CD14-positive monocyte (primary cell): ENCODE results near the gene LSM5. TPM values are rescaled to one million over a fixed set of nuclear protein-coding genes. Genes with fewer than 3 reads are reported as not detected.

Experiments used
- DNase-seq, 3 donors: peaks; one replicate each; pipeline ENCODE4 v3.0.0-alpha.2; 2011 to 2022
- H2AFZ ChIP-seq: 2 replicates; pipeline ENCODE4 v1.6.0; 2012; ENCODE audit warnings: mild to moderate bottlenecking, low read depth, low read length, inconsistent platforms; ENCODE audit not compliant: insufficient read depth, poor library complexity, severe bottlenecking
- H3K27ac ChIP-seq, 2 donors: 1 replicate in 1 of 2; 2 replicates in 1 of 2; pipeline ENCODE4 v1.5.1; 2012 to 2013; ENCODE audit warnings: low read length in 2 of 2, control low read depth in 1 of 2, inconsistent platforms in 1 of 2, low read depth in 1 of 2, mild to moderate bottlenecking in 1 of 2
- H3K27me3 ChIP-seq, 2 donors: one replicate each; pipeline versions ENCODE4 v1.6.0 to v1.6.1; 2011 to 2013; ENCODE audit warnings: low read length in 2 of 2; ENCODE audit not compliant: control insufficient read depth in 2 of 2, insufficient read depth in 2 of 2
- H3K36me3 ChIP-seq, 2 donors: replicated peaks in 1 of 2; 1 replicate in 1 of 2; 2 replicates in 1 of 2; pipeline versions ENCODE4 v1.5.1 to v1.6.1; 2012 to 2013; ENCODE audit warnings: low read length in 2 of 2, control low read depth in 1 of 2, inconsistent platforms in 1 of 2, mild to moderate bottlenecking in 1 of 2; ENCODE audit not compliant: insufficient read depth in 2 of 2, control insufficient read depth in 1 of 2
- H3K4me1 ChIP-seq, 2 donors: 1 replicate in 1 of 2; 2 replicates in 1 of 2; pipeline versions ENCODE4 v1.5.1 to v1.6.1; 2012 to 2013; ENCODE audit warnings: low read length in 2 of 2, control low read depth in 1 of 2, inconsistent platforms in 1 of 2, mild to moderate bottlenecking in 1 of 2, moderate library complexity in 1 of 2; ENCODE audit not compliant: insufficient read depth in 2 of 2, control insufficient read depth in 1 of 2
- H3K4me2 ChIP-seq: replicated peaks from 2 replicates; pipeline ENCODE3; 2012; ENCODE audit warnings: low read length, moderate library complexity, mild to moderate bottlenecking; ENCODE audit not compliant: poor library complexity, severe bottlenecking; ENCODE audit errors: extremely low read depth
- H3K4me3 ChIP-seq, 3 experiments: fragments of 200-600 bp in 1 of 3; sonication (generic) in 1 of 3; replicated peaks in 1 of 3; 1 replicate in 2 of 3; 2 replicates in 1 of 3; pipeline ENCODE4 v1.5.1; 2011 to 2013; ENCODE audit warnings: low read length in 3 of 3, mild to moderate bottlenecking in 3 of 3, control low read depth in 2 of 3, low read depth in 2 of 3, inconsistent platforms in 1 of 3, moderate library complexity in 1 of 3
- H3K79me2 ChIP-seq: 2 replicates; pipeline ENCODE4 v1.6.0; 2012; ENCODE audit warnings: mild to moderate bottlenecking, control low read depth, inconsistent platforms, low read length, moderate library complexity; ENCODE audit not compliant: insufficient read depth
- H3K9ac ChIP-seq: 2 replicates; pipeline ENCODE4 v1.6.0; 2017; ENCODE audit warnings: low read length, mild to moderate bottlenecking; ENCODE audit not compliant: insufficient read depth, poor library complexity, severe bottlenecking
- H3K9me3 ChIP-seq, 2 donors: replicated peaks in 1 of 2; 1 replicate in 1 of 2; 2 replicates in 1 of 2; pipeline versions ENCODE4 v1.5.1 to v1.6.1; 2012 to 2013; ENCODE audit warnings: low read length in 2 of 2, control low read depth in 1 of 2; ENCODE audit not compliant: control insufficient read depth in 1 of 2, insufficient read depth in 1 of 2
- H4K20me1 ChIP-seq: 2 replicates; pipeline ENCODE4 v1.6.0; 2012; ENCODE audit warnings: mild to moderate bottlenecking, low read length, control low read depth, moderate library complexity; ENCODE audit not compliant: insufficient read depth
- H3K27ac Mint-ChIP-seq, 7 donors: one replicate each; pipeline ENCODE4 v1.8.0; 2020; ENCODE audit warnings: mild to moderate bottlenecking in 7 of 7, mixed read lengths in 7 of 7, moderate library complexity in 6 of 7, inconsistent platforms in 2 of 7
- H3K27me3 Mint-ChIP-seq, 3 donors: one replicate each; pipeline ENCODE4 v1.8.0; 2021 to 2022; ENCODE audit warnings: low read depth in 3 of 3, mild to moderate bottlenecking in 3 of 3, mixed read lengths in 3 of 3, moderate library complexity in 3 of 3, inconsistent platforms in 1 of 3
- H3K36me3 Mint-ChIP-seq, 2 donors: one replicate each; pipeline ENCODE4 v1.8.0; 2020; ENCODE audit warnings: mixed read lengths in 2 of 2, inconsistent platforms in 1 of 2, mild to moderate bottlenecking in 1 of 2
- H3K4me1 Mint-ChIP-seq: one replicate; pipeline ENCODE4 v1.8.0; 2020; ENCODE audit warnings: mild to moderate bottlenecking, mixed read lengths
- H3K4me3 Mint-ChIP-seq, 2 donors: one replicate each; pipeline ENCODE4 v1.8.0; 2020; ENCODE audit warnings: mild to moderate bottlenecking in 2 of 2, mixed read lengths in 2 of 2, moderate library complexity in 1 of 2
- H3K9me3 Mint-ChIP-seq, 7 donors: one replicate each; pipeline ENCODE4 v1.8.0; 2020 to 2022; ENCODE audit warnings: mixed read lengths in 7 of 7, mild to moderate bottlenecking in 6 of 7, moderate library complexity in 6 of 7, inconsistent platforms in 2 of 7
- WGBS: methylation state at CpG from one replicate; pipeline ENCODE4 v1.1.5; 2013; ENCODE audit warnings: missing lambda C conversion rate; ENCODE audit not compliant: insufficient coverage; 5-methylcytosine and 5-hydroxymethylcytosine counted together
- intact Hi-C, 2 donors: fragments of 100-400 bp; cut with micrococcal nuclease; formaldehyde crosslinking; loops; one replicate each; pipeline versions ENCODE4 v1.15.0 to v1.15.1; 2023
- polyA minus RNA-seq: library from RNA; depleted of rRNA, polyadenylated mRNA; stranded (reverse); fragments of >200 nt; gene quantifications from 2 replicates; pipeline ENCODE4 v1.2.3, GENCODE V29; 2012
- polyA plus RNA-seq, 3 donors: library from polyadenylated mRNA; depleted of rRNA in 1 of 3; unstranded in 2 of 3; stranded (reverse) in 1 of 3; fragments of 300-500 nt in 2 of 3; fragments of >200 nt in 1 of 3; fragmentation: Illumina TruSeq in 2 of 3; gene quantifications; 1 replicate in 2 of 3; 2 replicates in 1 of 3; pipeline ENCODE4 v1.2.3, GENCODE V29; 2012 to 2021
- total RNA-seq, 12 experiments: library from RNA in 1 of 12; stranded (reverse) in 1 of 12; fragments of 120-200 nt in 1 of 12; gene quantifications; one replicate each; pipeline ENCODE4 v1.2.4 and lab custom pipeline; 2013 to 2026; ENCODE audit warnings: mixed read lengths in 6 of 12, inconsistent platforms in 1 of 12
- TF ChIP-seq, protein P1 (sequence below): fragments of 200-600 bp; IDR thresholded peaks from one replicate; pipeline ENCODE4 v1.8.0; 2022; ENCODE audit warnings: antibody characterized with exemption, mild to moderate bottlenecking

The LSM5 gene
- total RNA-seq (2013), result 23.3 TPM
- polyA plus RNA-seq (10 to 100 TPM; 16.4 to 81.1 (median 78.2) TPM), polyA minus RNA-seq (3.6 and 9.8 TPM in 2 replicates), total RNA-seq (lab: John Stamatoyannopoulos, UW) (1.5 to 12.1 (median 9.9) reads per million in 11 experiments)

DNA sequence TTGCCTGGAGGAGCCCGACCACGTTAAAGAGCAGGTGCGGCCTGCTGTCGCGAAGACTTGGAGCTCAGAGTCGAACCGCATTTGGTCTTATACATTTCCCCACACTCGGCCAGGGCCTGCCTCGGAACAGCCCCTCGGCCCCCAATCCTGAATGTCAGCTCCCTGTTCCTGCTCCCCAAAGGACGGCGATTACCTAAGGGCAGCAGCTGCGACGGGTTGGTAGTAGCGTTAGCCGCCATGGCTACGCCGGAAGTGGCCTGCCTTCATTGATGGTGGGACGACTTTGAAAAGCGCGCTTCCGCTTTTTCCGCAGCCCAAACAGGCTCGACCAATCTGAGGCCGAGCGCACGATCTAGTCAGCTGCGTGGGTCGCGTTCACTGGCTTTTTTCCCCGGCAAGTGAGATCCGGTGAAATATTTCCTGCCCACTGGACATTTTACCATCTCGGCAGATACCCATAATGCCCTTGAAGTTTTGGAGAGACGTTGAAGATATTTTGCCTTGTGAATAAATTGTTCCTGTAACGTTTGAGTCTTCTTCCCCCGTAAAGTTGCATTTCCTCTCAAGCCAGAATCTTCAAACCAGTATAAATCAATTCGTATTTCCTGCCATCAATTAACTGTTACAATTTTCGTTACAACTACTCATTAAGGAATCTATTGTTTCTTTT is at the start of gene LSM5:
TSS of gene LSM5 (minus strand) at position 254 of the 670 bp plus-strand sequence. CDS start at position 239, 15 bp downstream.
- peak within 1 kb of the TSS; percentile 87 to 93 for H3K4me3 Mint-ChIP-seq
- TF ChIP-seq, protein P1, sequence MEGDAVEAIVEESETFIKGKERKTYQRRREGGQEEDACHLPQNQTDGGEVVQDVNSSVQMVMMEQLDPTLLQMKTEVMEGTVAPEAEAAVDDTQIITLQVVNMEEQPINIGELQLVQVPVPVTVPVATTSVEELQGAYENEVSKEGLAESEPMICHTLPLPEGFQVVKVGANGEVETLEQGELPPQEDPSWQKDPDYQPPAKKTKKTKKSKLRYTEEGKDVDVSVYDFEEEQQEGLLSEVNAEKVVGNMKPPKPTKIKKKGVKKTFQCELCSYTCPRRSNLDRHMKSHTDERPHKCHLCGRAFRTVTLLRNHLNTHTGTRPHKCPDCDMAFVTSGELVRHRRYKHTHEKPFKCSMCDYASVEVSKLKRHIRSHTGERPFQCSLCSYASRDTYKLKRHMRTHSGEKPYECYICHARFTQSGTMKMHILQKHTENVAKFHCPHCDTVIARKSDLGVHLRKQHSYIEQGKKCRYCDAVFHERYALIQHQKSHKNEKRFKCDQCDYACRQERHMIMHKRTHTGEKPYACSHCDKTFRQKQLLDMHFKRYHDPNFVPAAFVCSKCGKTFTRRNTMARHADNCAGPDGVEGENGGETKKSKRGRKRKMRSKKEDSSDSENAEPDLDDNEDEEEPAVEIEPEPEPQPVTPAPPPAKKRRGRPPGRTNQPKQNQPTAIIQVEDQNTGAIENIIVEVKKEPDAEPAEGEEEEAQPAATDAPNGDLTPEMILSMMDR, result no peak
- under 1% methylated on average over 30 of the region's 38 CpGs for WGBS
- H3K4me2 ChIP-seq, result peak within 1 kb of the TSS; percentile 84
- intact Hi-C loops, result loop anchor here (5.0 to 10.0 kb wide), 4 partner anchors 402 to 1895 kb away; partner anchors contain the start of genes KBTBD2 (in 2 of the 2), GARS1 (in 1 of the 2) and NT5C3A (in 1 of the 2)
- H3K36me3 Mint-ChIP-seq, result peaks cover 22 to 28% of the 10 kb centered on the region in 2 donors
- peaks cover 0 to 1% (median 0%) of the 10 kb centered on the region in 7 donors for H3K9me3 Mint-ChIP-seq
- peak within 1 kb of the TSS; percentile 66 to 92 for H3K27ac ChIP-seq
- H3K36me3 ChIP-seq, result peaks cover 13 to 22% of the 10 kb centered on the region in 2 donors
- H3K9ac ChIP-seq, result peak within 1 kb of the TSS; percentile 81
- H3K27me3 Mint-ChIP-seq, result peaks cover 0 to 4% (median 3%) of the 10 kb centered on the region in 3 donors
- H3K27ac Mint-ChIP-seq, result peak within 1 kb of the TSS; percentile 87 to 97 (median 94)
- H3K4me1 Mint-ChIP-seq, result peaks cover 22% of the 10 kb centered on the region
- H3K9me3 ChIP-seq, result no peaks in the 10 kb centered on the region
- no peaks in the 10 kb centered on the region for H3K27me3 ChIP-seq
- no peaks in the 10 kb centered on the region for H4K20me1 ChIP-seq
- peak; percentile 90 to 92 (median 90) for DNase-seq
- peak within 1 kb of the TSS; percentile 56 to 89 (median 82) for H3K4me3 ChIP-seq
- H2AFZ ChIP-seq, result peak within 1 kb of the TSS; percentile 96
- H3K4me1 ChIP-seq, result peaks cover 8 to 18% of the 10 kb centered on the region in 2 donors
- peaks cover 15% of the 10 kb centered on the region for H3K79me2 ChIP-seq

GRCh38 chr7:32539366-32539765 is 49.2 kb upstream of the LSM5 start:
- intact Hi-C loops, result no loop called here
- Histone ChIP-seq H3K27ac (no peak overlapping the region), H4K20me1 (peaks cover 93% of the 10 kb centered on the region), H3K9me3 (no peaks in the 10 kb centered on the region), H3K4me3 (no peak overlapping the region), H3K4me2 (no peak overlapping the region), H2AFZ (no peak overlapping the region), H3K79me2 (peaks cover 71% of the 10 kb centered on the region), H3K9ac (no peak overlapping the region), H3K36me3 (peaks cover 11 to 20% of the 10 kb centered on the region in 2 donors), H3K4me1 (no peaks in the 10 kb centered on the region), H3K27me3 (no peaks in the 10 kb centered on the region)
- Mint-ChIP-seq H3K4me1 (peaks cover 3% of the 10 kb centered on the region), H3K27ac (no peak overlapping the region), H3K4me3 (no peak overlapping the region), H3K27me3 (no peaks in the 10 kb centered on the region), H3K36me3 (peaks cover 15 to 25% of the 10 kb centered on the region in 2 donors), H3K9me3 (peaks cover 0 to 1% (median 0%) of the 10 kb centered on the region in 7 donors)
- TF ChIP-seq, protein P1, result no peak
- WGBS, result 100% methylated on average over 1 of the region's 2 CpGs
- DNase-seq, result no peak
